IMR-90 (cell line): ENCODE results near the gene BRD3. TPM values are rescaled to one million over a fixed set of nuclear protein-coding genes. Genes with fewer than 3 reads are reported as not detected.
A peak's percentile ranks its signal among the peaks of the same experiment; 100 is the strongest.

ENCODE experiments used
- ATAC-seq: fragments of 200-7000 bp; cut with Tn5 transposase; 2 replicates; pipeline ENCODE4 v1.9.1; 2020; ENCODE audit warnings: low read depth, mild to moderate bottlenecking, moderate library complexity
- BruUV-seq: library from RNA; stranded (reverse); fragments of 400-500 nt; replicated peaks from 2 replicates; lab custom pipeline; 2021; lab: Mats Ljungman, UMichigan
- CTCF ChIA-PET: fragments of 300-600 bp; formaldehyde crosslinking; extraction: SDS; loops from one replicate; lab custom pipeline; 2021; ENCODE audit warnings: antibody characterized with exemption; lab: Yijun Ruan, JAX
- POLR2A ChIA-PET: fragments of 300-600 bp; sonication (Branson Sonifier 250); formaldehyde crosslinking; loops from one replicate; lab custom pipeline; 2022; ENCODE audit warnings: antibody characterized with exemption; ENCODE audit not compliant: unreplicated experiment; lab: Charles Lee
- DNase-seq: peaks from one replicate; pipeline ENCODE4 v3.0.0; 2013
- H2AFZ ChIP-seq: replicated peaks from 2 replicates; pipeline ENCODE3; 2013; ENCODE audit warnings: low read length, mild to moderate bottlenecking; ENCODE audit not compliant: poor library complexity
- H2AK5ac ChIP-seq: 2 replicates; pipeline ENCODE4 v1.6.1; 2013; ENCODE audit warnings: low read depth, low read length, inconsistent platforms
- H2AK9ac ChIP-seq: replicated peaks from 2 replicates; pipeline ENCODE3; 2013; ENCODE audit warnings: mild to moderate bottlenecking, low read depth, low read length, moderate library complexity; ENCODE audit not compliant: poor library complexity
- H2BK120ac ChIP-seq: 2 replicates; pipeline ENCODE4 v1.6.1; 2013; ENCODE audit warnings: low read depth, low read length, inconsistent platforms
- H2BK15ac ChIP-seq: 3 replicates; pipeline ENCODE4 v1.6.1; 2013; ENCODE audit warnings: low read depth, low read length, inconsistent platforms
- H2BK20ac ChIP-seq: 2 replicates; pipeline ENCODE4 v1.6.1; 2013; ENCODE audit warnings: low read depth, mild to moderate bottlenecking, inconsistent platforms, low read length, moderate library complexity
- H2BK5ac ChIP-seq: 2 replicates; pipeline ENCODE4 v1.6.1; 2013; ENCODE audit warnings: mild to moderate bottlenecking, low read depth, low read length, inconsistent platforms; ENCODE audit not compliant: poor library complexity, severe bottlenecking
- H3K14ac ChIP-seq: replicated peaks from 2 replicates; pipeline ENCODE4 v1.6.1; 2013; ENCODE audit warnings: low read depth, low read length, inconsistent platforms
- H3K18ac ChIP-seq: 2 replicates; pipeline ENCODE4 v1.6.1; 2013; ENCODE audit warnings: low read depth, low read length, control low read depth
- H3K23ac ChIP-seq: 2 replicates; pipeline ENCODE4 v1.6.1; 2013; ENCODE audit warnings: low read depth, low read length, inconsistent platforms
- H3K27ac ChIP-seq: 2 replicates; pipeline ENCODE4 v1.5.1; 2013; ENCODE audit warnings: mild to moderate bottlenecking, control low read depth, low read length; ENCODE audit not compliant: insufficient read depth
- H3K27me3 ChIP-seq: 2 replicates; pipeline ENCODE4 v1.6.1; 2013; ENCODE audit warnings: low read length; ENCODE audit not compliant: control insufficient read depth, insufficient read depth
- H3K36me3 ChIP-seq: 2 replicates; pipeline ENCODE4 v1.6.1; 2013; ENCODE audit warnings: low read length, mixed read lengths; ENCODE audit not compliant: control insufficient read depth, insufficient read depth
- H3K4ac ChIP-seq: 2 replicates; pipeline ENCODE4 v1.6.1; 2013; ENCODE audit warnings: low read depth, low read length, inconsistent platforms
- H3K4me1 ChIP-seq: 2 replicates; pipeline ENCODE4 v1.6.1; 2013; ENCODE audit warnings: low read length, mixed read lengths; ENCODE audit not compliant: control insufficient read depth, insufficient read depth
- H3K4me2 ChIP-seq: 2 replicates; pipeline ENCODE4 v1.6.1; 2013; ENCODE audit warnings: low read depth, mild to moderate bottlenecking, control low read depth, low read length, moderate library complexity
- H3K4me3 ChIP-seq: 2 replicates; pipeline ENCODE4 v1.5.1; 2013; ENCODE audit warnings: low read depth, mild to moderate bottlenecking, control low read depth, low read length, moderate library complexity; ENCODE audit not compliant: insufficient read depth
- H3K56ac ChIP-seq: 2 replicates; pipeline ENCODE4 v1.6.1; 2013; ENCODE audit warnings: low read length, inconsistent platforms; ENCODE audit not compliant: insufficient read depth; ENCODE audit errors: extremely low read depth
- H3K79me1 ChIP-seq, 2 experiments: 2 replicates each; pipeline ENCODE4 v1.6.1; 2013; ENCODE audit warnings: low read length in 2 of 2, inconsistent platforms in 1 of 2, low read depth in 1 of 2
- H3K9ac ChIP-seq: 2 replicates; pipeline ENCODE4 v1.6.1; 2013; ENCODE audit warnings: low read depth, low read length, control low read depth
- H3K9me1 ChIP-seq: 2 replicates; pipeline ENCODE4 v1.6.1; 2013; ENCODE audit warnings: low read length, inconsistent platforms; ENCODE audit not compliant: insufficient read depth
- H3K9me3 ChIP-seq: 2 replicates; pipeline ENCODE4 v1.6.1; 2013; ENCODE audit warnings: low read length; ENCODE audit not compliant: control insufficient read depth, insufficient read depth
- H4K20me1 ChIP-seq: 2 replicates; pipeline ENCODE4 v1.6.1; 2013; ENCODE audit warnings: low read length, inconsistent platforms; ENCODE audit not compliant: insufficient read depth
- H4K5ac ChIP-seq: 2 replicates; pipeline ENCODE4 v1.6.1; 2013; ENCODE audit warnings: mild to moderate bottlenecking, low read depth, low read length, control low read depth
- H4K8ac ChIP-seq, 2 experiments: 2 replicates each; pipeline ENCODE4 v1.6.1; 2013; ENCODE audit warnings: low read depth in 2 of 2, low read length in 2 of 2, control low read depth in 1 of 2, inconsistent platforms in 1 of 2
- H4K91ac ChIP-seq: 2 replicates; pipeline ENCODE4 v1.6.1; 2013; ENCODE audit warnings: low read depth, low read length, inconsistent platforms; ENCODE audit not compliant: insufficient read depth
- BHLHE40 ChIP-seq: fragments of 150-350 bp; IDR thresholded peaks from 2 replicates; pipeline ENCODE4 v1.6.1; 2016; ENCODE audit warnings: mild to moderate bottlenecking, low read depth, low read length
- CEBPB ChIP-seq: IDR thresholded peaks from 2 replicates; pipeline ENCODE4 v1.6.1; 2012; ENCODE audit warnings: low read depth, low read length, improper control_type of control experiment
- CHD1 ChIP-seq: IDR thresholded peaks from 2 replicates; pipeline ENCODE4 v1.6.1; 2012; ENCODE audit warnings: low read depth, low read length, improper control_type of control experiment
- FOS ChIP-seq: fragments of 150-350 bp; IDR thresholded peaks from 2 replicates; pipeline ENCODE4 v1.6.1; 2016; ENCODE audit warnings: low read depth, low read length
- MAFK ChIP-seq: IDR thresholded peaks from 2 replicates; pipeline ENCODE4 v1.6.1; 2012; ENCODE audit warnings: low read depth, low read length, improper control_type of control experiment
- MAZ ChIP-seq: IDR thresholded peaks from 2 replicates; pipeline ENCODE4 v1.6.1; 2012; ENCODE audit warnings: low read depth, mild to moderate bottlenecking, low read length, improper control_type of control experiment, moderate library complexity, borderline replicate concordance
- MXI1 ChIP-seq: IDR thresholded peaks from 2 replicates; pipeline ENCODE4 v1.6.1; 2012; ENCODE audit warnings: low read depth, mild to moderate bottlenecking, low read length, moderate library complexity, borderline replicate concordance
- NFE2L2 ChIP-seq: fragments of 150-350 bp; IDR thresholded peaks from 2 replicates; pipeline ENCODE4 v1.6.1; 2016; ENCODE audit warnings: low read depth, mild to moderate bottlenecking, low read length
- POLR2A ChIP-seq: IDR thresholded peaks from 2 replicates; pipeline ENCODE4 v1.6.1; 2012; ENCODE audit warnings: mild to moderate bottlenecking, low read depth, low read length
- RAD21 ChIP-seq: IDR thresholded peaks from 2 replicates; pipeline ENCODE4 v1.6.1; 2012; ENCODE audit warnings: low read length, improper control_type of control experiment
- RCOR1 ChIP-seq: IDR thresholded peaks from 2 replicates; pipeline ENCODE4 v1.6.1; 2012; ENCODE audit warnings: mild to moderate bottlenecking, low read length, improper control_type of control experiment; ENCODE audit not compliant: insufficient replicate concordance
- RFX5 ChIP-seq: IDR thresholded peaks from 2 replicates; pipeline ENCODE4 v1.8.0; 2012; ENCODE audit warnings: low read depth, mild to moderate bottlenecking, low read length, moderate library complexity
- SMC3 ChIP-seq: fragments of 150-350 bp; IDR thresholded peaks from 2 replicates; pipeline ENCODE4 v1.6.1; 2016; ENCODE audit warnings: low read depth, mild to moderate bottlenecking, antibody characterized with exemption, low read length, moderate library complexity
- WGBS, 2 experiments: methylation state at CpG; one replicate each; pipeline versions ENCODE4 v1.1.5 to v1.1.7; 2013; ENCODE audit warnings: missing lambda C conversion rate in 2 of 2; ENCODE audit not compliant: insufficient read length in 1 of 2; ENCODE audit errors: extremely low coverage in 2 of 2; 5-methylcytosine and 5-hydroxymethylcytosine counted together
- dilution Hi-C: fragments of 300-500 bp; cut with HindIII; formaldehyde crosslinking; loops from one replicate; pipeline ENCODE4 v1.14.3; 2018; ENCODE audit warnings: low sequenced_read_pairs; ENCODE audit not compliant: unreplicated experiment
- in situ Hi-C: fragments of 300-500 bp; cut with MboI; formaldehyde crosslinking; loops from 3 replicates; pipeline ENCODE4 v1.14.3; 2019; ENCODE audit warnings: low sequenced_read_pairs, inconsistent platforms, mixed read lengths
- intact Hi-C: fragments of 100-400 bp; cut with micrococcal nuclease; formaldehyde crosslinking; loops from 2 replicates; pipeline ENCODE4 v1.10.0; 2022
- polyA plus RNA-seq, 3 experiments: library from polyadenylated mRNA; depleted of rRNA; stranded (reverse); fragments of >200 nt; gene quantifications; 2 replicates each; pipeline ENCODE4 v1.2.3, GENCODE V29; 2012; ENCODE audit warnings: low replicate concordance in 1 of 3
- total RNA-seq: library from RNA; depleted of rRNA; stranded (reverse); fragments of >200 nt; gene quantifications from 2 replicates; pipeline ENCODE4 v1.2.3, GENCODE V29; 2012
- TF ChIP-seq, protein P1 (sequence below): conservative IDR thresholded peaks from 2 replicates; pipeline ENCODE4 v1.5.1; 2012; ENCODE audit warnings: mild to moderate bottlenecking, low read depth, low read length, improper control_type of control experiment
- TF ChIP-seq, protein P2 (sequence below): fragments of 150-350 bp; IDR thresholded peaks from 2 replicates; pipeline ENCODE4 v1.6.1; 2017; ENCODE audit warnings: mild to moderate bottlenecking, antibody characterized with exemption, low read length, low read depth
- TF ChIP-seq, protein P3 (sequence below): fragments of 150-350 bp; IDR thresholded peaks from 2 replicates; pipeline ENCODE4 v1.6.1; 2016; ENCODE audit warnings: low read depth, mild to moderate bottlenecking, low read length, moderate library complexity, borderline replicate concordance

The BRD3 gene
- total and polyA plus RNA-seq, 2 of the 4 experiments (the other 2 are of a cell fraction) = 2.2 to 7.1 TPM

DNA sequence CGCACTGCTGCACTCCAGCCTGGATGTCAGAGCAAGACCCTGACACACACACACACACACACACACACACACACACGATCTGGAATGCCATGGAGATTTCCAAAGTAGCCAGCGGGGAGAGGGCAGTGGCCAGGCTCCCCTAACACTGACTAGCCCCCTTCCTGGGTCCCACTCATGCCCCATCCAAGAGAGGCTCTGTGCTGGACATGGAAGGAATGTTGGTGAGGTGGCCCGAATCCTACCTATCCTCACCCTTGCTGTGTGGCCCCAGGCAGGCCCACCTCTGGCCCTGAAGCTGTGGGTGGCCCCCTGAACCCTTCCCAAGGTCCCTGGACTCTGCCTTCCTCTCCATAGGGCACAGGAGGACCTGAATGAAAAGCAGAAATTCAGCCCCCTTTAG, 7.3 kb downstream of the BRD3 start:
- no peak overlapping the region for H2AK5ac ChIP-seq
- H2BK5ac ChIP-seq = no peak overlapping the region
- TF ChIP-seq, protein P1, sequence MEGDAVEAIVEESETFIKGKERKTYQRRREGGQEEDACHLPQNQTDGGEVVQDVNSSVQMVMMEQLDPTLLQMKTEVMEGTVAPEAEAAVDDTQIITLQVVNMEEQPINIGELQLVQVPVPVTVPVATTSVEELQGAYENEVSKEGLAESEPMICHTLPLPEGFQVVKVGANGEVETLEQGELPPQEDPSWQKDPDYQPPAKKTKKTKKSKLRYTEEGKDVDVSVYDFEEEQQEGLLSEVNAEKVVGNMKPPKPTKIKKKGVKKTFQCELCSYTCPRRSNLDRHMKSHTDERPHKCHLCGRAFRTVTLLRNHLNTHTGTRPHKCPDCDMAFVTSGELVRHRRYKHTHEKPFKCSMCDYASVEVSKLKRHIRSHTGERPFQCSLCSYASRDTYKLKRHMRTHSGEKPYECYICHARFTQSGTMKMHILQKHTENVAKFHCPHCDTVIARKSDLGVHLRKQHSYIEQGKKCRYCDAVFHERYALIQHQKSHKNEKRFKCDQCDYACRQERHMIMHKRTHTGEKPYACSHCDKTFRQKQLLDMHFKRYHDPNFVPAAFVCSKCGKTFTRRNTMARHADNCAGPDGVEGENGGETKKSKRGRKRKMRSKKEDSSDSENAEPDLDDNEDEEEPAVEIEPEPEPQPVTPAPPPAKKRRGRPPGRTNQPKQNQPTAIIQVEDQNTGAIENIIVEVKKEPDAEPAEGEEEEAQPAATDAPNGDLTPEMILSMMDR = no peak
- no peak for TF ChIP-seq CEBPB
- TF ChIP-seq, protein P2, sequence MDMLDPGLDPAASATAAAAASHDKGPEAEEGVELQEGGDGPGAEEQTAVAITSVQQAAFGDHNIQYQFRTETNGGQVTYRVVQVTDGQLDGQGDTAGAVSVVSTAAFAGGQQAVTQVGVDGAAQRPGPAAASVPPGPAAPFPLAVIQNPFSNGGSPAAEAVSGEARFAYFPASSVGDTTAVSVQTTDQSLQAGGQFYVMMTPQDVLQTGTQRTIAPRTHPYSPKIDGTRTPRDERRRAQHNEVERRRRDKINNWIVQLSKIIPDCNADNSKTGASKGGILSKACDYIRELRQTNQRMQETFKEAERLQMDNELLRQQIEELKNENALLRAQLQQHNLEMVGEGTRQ = no peak
- TF ChIP-seq CHD1 = no peak
- TF ChIP-seq RAD21 = no peak
- no peak for TF ChIP-seq MAZ
- no peak for TF ChIP-seq POLR2A
- no peak for TF ChIP-seq FOS
- TF ChIP-seq, protein P3, sequence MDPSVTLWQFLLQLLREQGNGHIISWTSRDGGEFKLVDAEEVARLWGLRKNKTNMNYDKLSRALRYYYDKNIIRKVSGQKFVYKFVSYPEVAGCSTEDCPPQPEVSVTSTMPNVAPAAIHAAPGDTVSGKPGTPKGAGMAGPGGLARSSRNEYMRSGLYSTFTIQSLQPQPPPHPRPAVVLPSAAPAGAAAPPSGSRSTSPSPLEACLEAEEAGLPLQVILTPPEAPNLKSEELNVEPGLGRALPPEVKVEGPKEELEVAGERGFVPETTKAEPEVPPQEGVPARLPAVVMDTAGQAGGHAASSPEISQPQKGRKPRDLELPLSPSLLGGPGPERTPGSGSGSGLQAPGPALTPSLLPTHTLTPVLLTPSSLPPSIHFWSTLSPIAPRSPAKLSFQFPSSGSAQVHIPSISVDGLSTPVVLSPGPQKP = no peak
- no peak for TF ChIP-seq MAFK
- TF ChIP-seq RCOR1 = no peak
- no peak for TF ChIP-seq SMC3
- no peak for TF ChIP-seq BHLHE40
- no peak for TF ChIP-seq MXI1
- no peak for TF ChIP-seq RFX5
- TF ChIP-seq NFE2L2 = no peak
- no peak overlapping the region for H2BK15ac ChIP-seq
- H3K23ac ChIP-seq = no peak overlapping the region
- no peak overlapping the region for H2AK9ac ChIP-seq
- no peak overlapping the region for H2BK20ac ChIP-seq
- no peak for DNase-seq
- no peak overlapping the region for H3K4me2 ChIP-seq
- H3K18ac ChIP-seq = no peak overlapping the region
- peak overlapping the region; percentile 1 for H2AFZ ChIP-seq
- H2BK120ac ChIP-seq = no peak overlapping the region
- POLR2A ChIA-PET = no interaction called here
- dilution Hi-C loops (no loop called here), in situ Hi-C loops (no loop called here), intact Hi-C loops (loop anchor here (10.0 kb wide), 2 partner anchors 264 to 384 kb away; partner anchors contain the start of gene RXRA)
- H3K36me3 ChIP-seq = peaks cover 3% of the 10 kb centered on the region; the same call in 1 of the 2 replicates
- H4K91ac ChIP-seq = no peak overlapping the region
- ATAC-seq = no peak
- H3K27me3 ChIP-seq = no peaks in the 10 kb centered on the region
- H3K4me3 ChIP-seq = no peak overlapping the region
- H3K56ac ChIP-seq = no peak overlapping the region
- no peak overlapping the region for H3K27ac ChIP-seq
- H4K20me1 ChIP-seq = peaks cover 99% of the 10 kb centered on the region
- no peak overlapping the region for H4K8ac ChIP-seq
- CTCF ChIA-PET = no interaction called here
- peaks cover 18% of the 10 kb centered on the region; the same call in 1 of the 2 replicates for H3K9me1 ChIP-seq
- H3K14ac ChIP-seq = no peak overlapping the region
- H4K5ac ChIP-seq = no peak overlapping the region
- no CpG with 5 or more reads among the region's 4 CpGs for WGBS, 2 experiments
- H3K9me3 ChIP-seq = no peaks in the 10 kb centered on the region
- peaks cover 20% of the 10 kb centered on the region for H3K4me1 ChIP-seq
- no peak overlapping the region for H3K4ac ChIP-seq
- H3K9ac ChIP-seq = no peak overlapping the region
- no TSS peak for BruUV-seq
- peaks cover 36 to 98% of the 10 kb centered on the region in 2 experiments for H3K79me1 ChIP-seq
